Keratinocyte (primary cell): ENCODE data around the gene INO80.

Experiments
- CTCF ChIP-seq, 3 experiments: IDR thresholded peaks in 1 of 3; conservative IDR thresholded peaks in 1 of 3; optimal IDR thresholded peaks in 1 of 3; 2 replicates in 2 of 3; 3 replicates in 1 of 3; pipeline versions ENCODE3 to v1.5.1; 2011; ENCODE audit warnings: low read length in 3 of 3, mild to moderate bottlenecking in 3 of 3, moderate library complexity in 2 of 3, control low read depth in 1 of 3, inconsistent platforms in 1 of 3; ENCODE audit not compliant: insufficient read depth in 2 of 3; ENCODE audit errors: extremely low read depth in 1 of 3
- EZH2 ChIP-seq: IDR thresholded peaks from one replicate; pipeline ENCODE4 v1.6.1; 2012; ENCODE audit warnings: inconsistent platforms, mild to moderate bottlenecking, low read length, moderate library complexity

GRCh38 chr15:41104234-41104633 lies 11.8 kb downstream of the INO80 start:
- TF ChIP-seq CTCF (optimal IDR thresholded peaks at IDR 0.05 in 1 of 3, IDR thresholded peaks at IDR 0.05 in 1 of 3, conservative IDR thresholded peaks at IDR 0.05 in 1 of 3; ENCODE audit: extremely low read depth in 1 of 3, insufficient read depth in 2 of 3, low read length in 3 of 3) (no peak), EZH2 (no peak)
